Astrocyte (in vitro differentiated cells and primary cell): Measurements from ENCODE around the gene PLEKHA5. TPM values are rescaled to one million over a fixed set of nuclear protein-coding genes. Genes with fewer than 3 reads are reported as not detected.
A peak's percentile ranks its signal among the peaks of the same experiment; 100 is the strongest.

ENCODE experiments used
- DNase-seq: peaks from one replicate; pipeline ENCODE4 v3.0.0-alpha.2; 2010; ENCODE audit warnings: low read depth
- FAIRE-seq: peaks from 2 replicates; lab custom pipeline; 2011; peaks lifted over from hg19 to GRCh38; lab: Jason Lieb, UNC
- H2AFZ ChIP-seq: 2 replicates; pipeline ENCODE4 v1.6.0; 2012; ENCODE audit warnings: low read depth, low read length, inconsistent platforms
- H3K27ac ChIP-seq: 2 replicates; pipeline ENCODE4 v1.5.1; 2011; ENCODE audit warnings: low read depth, low read length, inconsistent platforms
- H3K27me3 ChIP-seq: 2 replicates; pipeline ENCODE4 v1.6.0; 2011; ENCODE audit warnings: low read length, inconsistent platforms; ENCODE audit not compliant: insufficient read depth
- H3K36me3 ChIP-seq: 2 replicates; pipeline ENCODE4 v1.5.1; 2011; ENCODE audit warnings: low read length, inconsistent platforms; ENCODE audit not compliant: insufficient read depth
- H3K4me1 ChIP-seq: 2 replicates; pipeline ENCODE4 v1.5.1; 2011; ENCODE audit warnings: low read length, inconsistent platforms; ENCODE audit not compliant: insufficient read depth
- H3K4me2 ChIP-seq: 2 replicates; pipeline ENCODE4 v1.6.0; 2012; ENCODE audit warnings: low read length, inconsistent platforms
- H3K4me3 ChIP-seq: 2 replicates; pipeline ENCODE4 v1.5.1; 2011; ENCODE audit warnings: low read depth, mild to moderate bottlenecking, low read length, inconsistent platforms; ENCODE audit not compliant: insufficient read depth
- H3K79me2 ChIP-seq: 2 replicates; pipeline ENCODE4 v1.6.0; 2012; ENCODE audit warnings: mild to moderate bottlenecking, low read length, inconsistent platforms; ENCODE audit not compliant: insufficient read depth
- H3K9ac ChIP-seq: 2 replicates; pipeline ENCODE4 v1.6.0; 2012; ENCODE audit warnings: mild to moderate bottlenecking, low read length, inconsistent platforms
- H3K9me3 ChIP-seq: 2 replicates; pipeline ENCODE4 v1.5.1; 2012; ENCODE audit warnings: low read depth, mild to moderate bottlenecking, low read length, inconsistent platforms; ENCODE audit not compliant: insufficient read depth
- H4K20me1 ChIP-seq: 2 replicates; pipeline ENCODE4 v1.6.0; 2012; ENCODE audit warnings: low read length, inconsistent platforms; ENCODE audit not compliant: insufficient read depth
- H3K27ac Mint-ChIP-seq: one replicate; pipeline ENCODE4 v1.8.0; 2021; ENCODE audit warnings: mild to moderate bottlenecking, mixed read lengths; ENCODE audit not compliant: unreplicated experiment
- H3K27me3 Mint-ChIP-seq: one replicate; pipeline ENCODE4 v1.8.0; 2021; ENCODE audit warnings: low read depth, mixed read lengths; ENCODE audit not compliant: unreplicated experiment
- H3K36me3 Mint-ChIP-seq: one replicate; pipeline ENCODE4 v1.8.0; 2021; ENCODE audit warnings: low read depth, mixed read lengths; ENCODE audit not compliant: unreplicated experiment
- H3K4me1 Mint-ChIP-seq: one replicate; pipeline ENCODE4 v1.8.0; 2021; ENCODE audit warnings: low read depth, mixed read lengths; ENCODE audit not compliant: unreplicated experiment
- H3K4me3 Mint-ChIP-seq: one replicate; pipeline ENCODE4 v1.8.0; 2021; ENCODE audit warnings: mild to moderate bottlenecking, moderate library complexity, mixed read lengths; ENCODE audit not compliant: unreplicated experiment
- H3K9me3 Mint-ChIP-seq: one replicate; pipeline ENCODE4 v1.8.0; 2021; ENCODE audit warnings: mild to moderate bottlenecking, mixed read lengths; ENCODE audit not compliant: unreplicated experiment
- EZH2 ChIP-seq: IDR thresholded peaks from 2 replicates; pipeline ENCODE4 v1.6.1; 2012; ENCODE audit warnings: mild to moderate bottlenecking, low read length, inconsistent platforms; ENCODE audit not compliant: insufficient read depth
- total RNA-seq: library from RNA; stranded (reverse); gene quantifications from 2 replicates; pipeline ENCODE4 v1.2.1, GENCODE V29; 2021
- TF ChIP-seq, protein P1 (sequence below): IDR thresholded peaks from 2 replicates; pipeline ENCODE4 v1.5.1; 2011; ENCODE audit warnings: low read depth, mild to moderate bottlenecking, inconsistent platforms, low read length, moderate library complexity; ENCODE audit not compliant: insufficient read depth

PLEKHA5 gene
- total RNA-seq, 1 donor from 2014 or later: 38.9 TPM

DNA sequence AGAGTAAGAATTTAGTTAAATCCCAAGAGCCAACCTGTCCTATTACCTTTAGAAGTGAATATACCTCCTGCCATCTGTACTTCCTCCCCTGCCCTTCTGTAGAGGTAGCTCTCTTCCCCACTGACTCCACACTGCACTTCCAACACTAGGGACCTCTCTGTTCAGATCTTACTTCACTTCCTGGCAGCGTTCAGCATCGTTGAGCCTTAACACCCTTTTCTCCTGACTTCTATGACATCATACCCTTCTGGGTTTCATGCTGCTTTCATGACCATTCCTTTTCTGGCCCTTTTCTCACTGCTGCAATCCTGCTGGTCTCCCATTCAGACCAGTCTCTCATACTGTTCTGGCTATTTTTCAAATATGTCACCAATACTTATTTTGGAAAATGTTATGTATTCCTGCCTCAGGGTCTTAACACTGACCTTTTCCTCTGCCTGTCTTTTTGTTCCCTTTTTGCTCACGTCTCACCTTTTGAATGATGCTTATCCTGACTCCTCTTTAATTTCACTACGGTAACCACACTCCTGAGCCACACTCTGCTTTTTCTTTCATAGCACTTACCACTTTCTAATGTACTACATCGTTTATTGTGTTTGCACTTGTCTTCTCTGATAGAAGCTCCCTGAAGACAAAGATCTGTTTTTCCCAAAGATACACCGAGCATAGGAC lies 67.6 kb downstream of the PLEKHA5 start:
- H3K4me2 ChIP-seq: no peak overlapping the region
- H4K20me1 ChIP-seq: peaks cover 7% of the 10 kb centered on the region
- DNase-seq (no peak), FAIRE-seq (no peak)
- no peak overlapping the region for H3K9ac ChIP-seq
- no peaks in the 10 kb centered on the region for H3K9me3 ChIP-seq
- H3K9me3 Mint-ChIP-seq: no peaks in the 10 kb centered on the region
- H3K4me1 ChIP-seq: peaks cover 8% of the 10 kb centered on the region
- no peaks in the 10 kb centered on the region for H3K36me3 Mint-ChIP-seq
- H3K27me3 Mint-ChIP-seq: no peaks in the 10 kb centered on the region
- H3K4me3 Mint-ChIP-seq: no peak overlapping the region
- TF ChIP-seq EZH2: no peak
- no peak overlapping the region for H2AFZ ChIP-seq
- H3K4me3 ChIP-seq: no peak overlapping the region
- peaks cover 13% of the 10 kb centered on the region for H3K4me1 Mint-ChIP-seq
- H3K36me3 ChIP-seq: no peaks in the 10 kb centered on the region
- no peak overlapping the region for H3K27ac Mint-ChIP-seq
- H3K79me2 ChIP-seq: peaks cover 30% of the 10 kb centered on the region
- no peak overlapping the region for H3K27ac ChIP-seq
- no peaks in the 10 kb centered on the region for H3K27me3 ChIP-seq

DNA sequence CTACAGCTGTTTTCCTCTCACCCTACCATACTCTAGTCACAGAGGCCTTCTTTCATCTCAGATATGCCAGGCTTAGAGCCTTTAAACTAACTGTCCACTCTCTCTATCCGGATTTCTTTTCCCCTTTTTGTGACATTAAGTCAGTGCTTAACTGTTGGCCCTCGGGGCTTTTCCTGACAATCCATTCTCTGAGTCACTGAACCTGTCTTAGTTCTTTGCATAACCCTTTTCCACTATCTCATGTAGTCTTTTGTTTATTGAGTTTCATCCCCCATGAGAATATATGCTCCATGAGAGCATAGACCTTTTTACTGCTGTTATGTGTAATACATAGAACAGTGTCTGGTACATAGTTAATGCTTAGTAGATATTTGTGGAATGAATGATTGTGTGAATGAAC lies 68.7 kb downstream of the PLEKHA5 start:
- no peak overlapping the region for H2AFZ ChIP-seq
- peak overlapping the region; percentile 15 for H3K9ac ChIP-seq
- no peaks in the 10 kb centered on the region for H3K36me3 ChIP-seq
- Mint-ChIP-seq H3K9me3 (no peaks in the 10 kb centered on the region), H3K4me3 (no peak overlapping the region), H3K36me3 (no peaks in the 10 kb centered on the region), H3K27ac (no peak overlapping the region), H3K27me3 (no peaks in the 10 kb centered on the region), H3K4me1 (peaks cover 13% of the 10 kb centered on the region)
- no peak overlapping the region for H3K4me3 ChIP-seq
- H3K9me3 ChIP-seq: no peaks in the 10 kb centered on the region
- no peak for TF ChIP-seq EZH2
- TF ChIP-seq, protein P1, sequence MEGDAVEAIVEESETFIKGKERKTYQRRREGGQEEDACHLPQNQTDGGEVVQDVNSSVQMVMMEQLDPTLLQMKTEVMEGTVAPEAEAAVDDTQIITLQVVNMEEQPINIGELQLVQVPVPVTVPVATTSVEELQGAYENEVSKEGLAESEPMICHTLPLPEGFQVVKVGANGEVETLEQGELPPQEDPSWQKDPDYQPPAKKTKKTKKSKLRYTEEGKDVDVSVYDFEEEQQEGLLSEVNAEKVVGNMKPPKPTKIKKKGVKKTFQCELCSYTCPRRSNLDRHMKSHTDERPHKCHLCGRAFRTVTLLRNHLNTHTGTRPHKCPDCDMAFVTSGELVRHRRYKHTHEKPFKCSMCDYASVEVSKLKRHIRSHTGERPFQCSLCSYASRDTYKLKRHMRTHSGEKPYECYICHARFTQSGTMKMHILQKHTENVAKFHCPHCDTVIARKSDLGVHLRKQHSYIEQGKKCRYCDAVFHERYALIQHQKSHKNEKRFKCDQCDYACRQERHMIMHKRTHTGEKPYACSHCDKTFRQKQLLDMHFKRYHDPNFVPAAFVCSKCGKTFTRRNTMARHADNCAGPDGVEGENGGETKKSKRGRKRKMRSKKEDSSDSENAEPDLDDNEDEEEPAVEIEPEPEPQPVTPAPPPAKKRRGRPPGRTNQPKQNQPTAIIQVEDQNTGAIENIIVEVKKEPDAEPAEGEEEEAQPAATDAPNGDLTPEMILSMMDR: no peak
- H4K20me1 ChIP-seq: peaks cover 7% of the 10 kb centered on the region
- H3K4me2 ChIP-seq: no peak overlapping the region
- peak overlapping the region; percentile 47 for H3K27ac ChIP-seq
- H3K79me2 ChIP-seq: peaks cover 37% of the 10 kb centered on the region
- FAIRE-seq: peak; percentile 13
- peak; percentile 82 for DNase-seq
- H3K27me3 ChIP-seq: no peaks in the 10 kb centered on the region
- peaks cover 8% of the 10 kb centered on the region for H3K4me1 ChIP-seq

DNA sequence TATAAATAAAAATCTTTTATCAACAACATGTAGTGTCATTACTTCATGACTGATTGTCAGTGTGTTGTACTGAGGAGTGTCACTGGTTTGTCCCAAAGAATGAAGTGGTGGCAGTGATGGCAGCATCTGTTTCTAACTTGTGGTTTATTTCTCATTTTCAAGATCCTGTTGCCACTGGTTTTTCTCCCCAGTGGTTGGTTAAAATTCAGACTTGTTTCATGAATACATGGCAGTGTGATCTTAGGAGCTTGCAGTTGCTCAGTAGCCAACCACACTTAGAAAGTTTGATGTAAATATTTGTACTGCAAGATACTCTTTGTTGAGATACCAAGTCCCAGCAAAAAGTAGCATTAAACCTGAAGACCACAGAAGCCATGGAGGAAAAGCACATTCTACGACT lies 69.8 kb downstream of the PLEKHA5 start:
- DNase-seq: no peak
- Histone ChIP-seq H3K36me3 (no peaks in the 10 kb centered on the region), H3K9me3 (no peaks in the 10 kb centered on the region), H3K4me1 (peaks cover 8% of the 10 kb centered on the region), H3K4me3 (no peak overlapping the region), H2AFZ (no peak overlapping the region), H3K27ac (no peak overlapping the region), H4K20me1 (peaks cover 7% of the 10 kb centered on the region), H3K4me2 (no peak overlapping the region), H3K9ac (no peak overlapping the region), H3K27me3 (no peaks in the 10 kb centered on the region), H3K79me2 (peaks cover 28% of the 10 kb centered on the region)
- Mint-ChIP-seq H3K9me3 (no peaks in the 10 kb centered on the region), H3K4me3 (no peak overlapping the region), H3K36me3 (no peaks in the 10 kb centered on the region), H3K4me1 (peaks cover 13% of the 10 kb centered on the region), H3K27me3 (no peaks in the 10 kb centered on the region), H3K27ac (no peak overlapping the region)
- FAIRE-seq: no peak
- TF ChIP-seq, protein P1: no peak
- TF ChIP-seq EZH2: no peak
